HL-60 (cell line): Measurements from ENCODE around the gene CIROP.

Experiments used
- GABPA ChIP-seq: IDR thresholded peaks from 2 replicates; pipeline ENCODE4 v1.6.1; 2012; ENCODE audit warnings: low read depth
- POLR2AphosphoS5 ChIP-seq: IDR thresholded peaks from 2 replicates; pipeline ENCODE4 v1.6.1; 2012; ENCODE audit warnings: low read depth
- SPI1 ChIP-seq: IDR thresholded peaks from 2 replicates; pipeline ENCODE4 v1.6.1; 2012; ENCODE audit warnings: low read depth, mild to moderate bottlenecking, borderline replicate concordance
- TF ChIP-seq, protein P1 (sequence below): IDR thresholded peaks from 2 replicates; pipeline ENCODE4 v1.6.1; 2012; ENCODE audit warnings: low read depth; ENCODE audit not compliant: insufficient replicate concordance
- TF ChIP-seq, protein P2 (sequence below): IDR thresholded peaks from one replicate; pipeline ENCODE4 v1.5.1; 2011; ENCODE audit warnings: low read length, control low read depth, inconsistent platforms; ENCODE audit not compliant: insufficient read depth

DNA sequence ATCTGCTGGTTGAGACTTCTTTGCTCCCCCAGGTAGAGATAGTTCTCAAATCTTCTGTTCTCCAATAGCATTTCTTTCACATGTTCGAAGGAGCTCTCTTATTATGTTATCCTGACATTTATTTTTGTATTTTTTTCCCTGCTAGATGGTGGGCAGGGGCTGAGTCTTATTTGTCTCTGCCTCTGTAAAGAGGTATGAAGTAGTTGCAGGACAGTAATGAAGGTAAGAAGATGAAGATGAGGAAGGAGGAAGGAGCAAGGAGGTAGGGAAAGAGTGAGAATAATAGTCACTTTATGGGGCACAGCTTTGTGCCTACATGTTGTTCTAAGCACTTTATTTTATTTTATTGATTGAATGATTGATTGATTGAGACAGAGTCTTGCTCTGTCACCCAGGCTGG, 5.0 kb upstream of the CIROP start:
- no peak for TF ChIP-seq POLR2AphosphoS5
- TF ChIP-seq, protein P1, sequence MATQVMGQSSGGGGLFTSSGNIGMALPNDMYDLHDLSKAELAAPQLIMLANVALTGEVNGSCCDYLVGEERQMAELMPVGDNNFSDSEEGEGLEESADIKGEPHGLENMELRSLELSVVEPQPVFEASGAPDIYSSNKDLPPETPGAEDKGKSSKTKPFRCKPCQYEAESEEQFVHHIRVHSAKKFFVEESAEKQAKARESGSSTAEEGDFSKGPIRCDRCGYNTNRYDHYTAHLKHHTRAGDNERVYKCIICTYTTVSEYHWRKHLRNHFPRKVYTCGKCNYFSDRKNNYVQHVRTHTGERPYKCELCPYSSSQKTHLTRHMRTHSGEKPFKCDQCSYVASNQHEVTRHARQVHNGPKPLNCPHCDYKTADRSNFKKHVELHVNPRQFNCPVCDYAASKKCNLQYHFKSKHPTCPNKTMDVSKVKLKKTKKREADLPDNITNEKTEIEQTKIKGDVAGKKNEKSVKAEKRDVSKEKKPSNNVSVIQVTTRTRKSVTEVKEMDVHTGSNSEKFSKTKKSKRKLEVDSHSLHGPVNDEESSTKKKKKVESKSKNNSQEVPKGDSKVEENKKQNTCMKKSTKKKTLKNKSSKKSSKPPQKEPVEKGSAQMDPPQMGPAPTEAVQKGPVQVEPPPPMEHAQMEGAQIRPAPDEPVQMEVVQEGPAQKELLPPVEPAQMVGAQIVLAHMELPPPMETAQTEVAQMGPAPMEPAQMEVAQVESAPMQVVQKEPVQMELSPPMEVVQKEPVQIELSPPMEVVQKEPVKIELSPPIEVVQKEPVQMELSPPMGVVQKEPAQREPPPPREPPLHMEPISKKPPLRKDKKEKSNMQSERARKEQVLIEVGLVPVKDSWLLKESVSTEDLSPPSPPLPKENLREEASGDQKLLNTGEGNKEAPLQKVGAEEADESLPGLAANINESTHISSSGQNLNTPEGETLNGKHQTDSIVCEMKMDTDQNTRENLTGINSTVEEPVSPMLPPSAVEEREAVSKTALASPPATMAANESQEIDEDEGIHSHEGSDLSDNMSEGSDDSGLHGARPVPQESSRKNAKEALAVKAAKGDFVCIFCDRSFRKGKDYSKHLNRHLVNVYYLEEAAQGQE, result no peak
- TF ChIP-seq, protein P2, sequence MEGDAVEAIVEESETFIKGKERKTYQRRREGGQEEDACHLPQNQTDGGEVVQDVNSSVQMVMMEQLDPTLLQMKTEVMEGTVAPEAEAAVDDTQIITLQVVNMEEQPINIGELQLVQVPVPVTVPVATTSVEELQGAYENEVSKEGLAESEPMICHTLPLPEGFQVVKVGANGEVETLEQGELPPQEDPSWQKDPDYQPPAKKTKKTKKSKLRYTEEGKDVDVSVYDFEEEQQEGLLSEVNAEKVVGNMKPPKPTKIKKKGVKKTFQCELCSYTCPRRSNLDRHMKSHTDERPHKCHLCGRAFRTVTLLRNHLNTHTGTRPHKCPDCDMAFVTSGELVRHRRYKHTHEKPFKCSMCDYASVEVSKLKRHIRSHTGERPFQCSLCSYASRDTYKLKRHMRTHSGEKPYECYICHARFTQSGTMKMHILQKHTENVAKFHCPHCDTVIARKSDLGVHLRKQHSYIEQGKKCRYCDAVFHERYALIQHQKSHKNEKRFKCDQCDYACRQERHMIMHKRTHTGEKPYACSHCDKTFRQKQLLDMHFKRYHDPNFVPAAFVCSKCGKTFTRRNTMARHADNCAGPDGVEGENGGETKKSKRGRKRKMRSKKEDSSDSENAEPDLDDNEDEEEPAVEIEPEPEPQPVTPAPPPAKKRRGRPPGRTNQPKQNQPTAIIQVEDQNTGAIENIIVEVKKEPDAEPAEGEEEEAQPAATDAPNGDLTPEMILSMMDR, result no peak
- TF ChIP-seq GABPA, result no peak
- no peak for TF ChIP-seq SPI1
